GM23248 (cell line): ENCODE results near the gene DLG2.
"Not testable (repeated sequence)": the region's sequence is repeated elsewhere in the genome, so short reads cannot be mapped to it uniquely, and the experiment has no call there.

ENCODE experiments used
- EZH2 ChIP-seq: fragments of 200-600 bp; sonication (generic); IDR thresholded peaks from 2 replicates; pipeline ENCODE4 v1.6.1; 2018; ENCODE audit warnings: antibody characterized with exemption, mild to moderate bottlenecking; ENCODE audit not compliant: insufficient read depth, poor library complexity, severe bottlenecking
- EZH2phosphoT487 ChIP-seq: fragments of 200-600 bp; sonication (generic); IDR thresholded peaks from 2 replicates; pipeline ENCODE4 v1.6.1; 2018; ENCODE audit warnings: antibody characterized with exemption, moderate library complexity, mild to moderate bottlenecking, low read depth; ENCODE audit not compliant: insufficient read depth

GRCh38 chr11:85229723-85230122, 397.4 kb downstream of the DLG2 start:
- TF ChIP-seq EZH2, EZH2phosphoT487: not testable (repeated sequence)
